ENCODE measurements around the gene TICRR. TPM values are rescaled to one million over a fixed set of nuclear protein-coding genes. Genes with fewer than 3 reads are reported as not detected.
A peak's percentile ranks its signal among the peaks of the same experiment; 100 is the strongest.

TICRR gene
- total and polyA plus RNA-seq, 2 of the 13 experiments (the other 11 are each of a cell fraction or from before 2014, with no cell fraction given): 4.1 to 14.3 TPM

GRCh38 chr15:89575656-89576416 lies 567 bp downstream of the TICRR start (continued):
- no peak for TF ChIP-seq ZNF3 (CRISPR knock-in tag; IDR thresholded peaks at IDR 0.05)
- TF ChIP-seq ZNF615 (CRISPR knock-in tag; IDR thresholded peaks at IDR 0.05; ENCODE audit: borderline replicate concordance): no peak
- no peak for TF ChIP-seq ZNF350 (CRISPR knock-in tag; IDR thresholded peaks at IDR 0.05; ENCODE audit: borderline replicate concordance, low read depth)
- no peak for TF ChIP-seq RNF2 (conservative IDR thresholded peaks at IDR 0.05; ENCODE audit: low read depth)
- TF ChIP-seq SP2 (CRISPR knock-in tag; IDR thresholded peaks at IDR 0.05): no peak
- TF ChIP-seq NFE2L2 (IDR thresholded peaks at IDR 0.05; ENCODE audit: low read length): no peak
- no peak for TF ChIP-seq ZFYVE20 (CRISPR knock-in tag; IDR thresholded peaks at IDR 0.05; ENCODE audit: borderline replicate concordance, low read depth)
- no peak for TF ChIP-seq MATR3 (CRISPR knock-in tag; IDR thresholded peaks at IDR 0.05)
- no peak for TF ChIP-seq NAIF1 (CRISPR knock-in tag; IDR thresholded peaks at IDR 0.05; ENCODE audit: borderline replicate concordance)
- TF ChIP-seq ZNF747 (CRISPR knock-in tag; IDR thresholded peaks at IDR 0.05; ENCODE audit: borderline replicate concordance): peak; percentile 28; the same call in 1 of the 2 replicates
- no peak for TF ChIP-seq ATF7 (IDR thresholded peaks at IDR 0.05)
- no peak for TF ChIP-seq ATF7 (CRISPR knock-in tag; IDR thresholded peaks at IDR 0.05)
- TF ChIP-seq RELA (CRISPR knock-in tag; IDR thresholded peaks at IDR 0.05): no peak
- TF ChIP-seq ZNF33B (CRISPR knock-in tag; IDR thresholded peaks at IDR 0.05): no peak
- TF ChIP-seq, protein P1, sequence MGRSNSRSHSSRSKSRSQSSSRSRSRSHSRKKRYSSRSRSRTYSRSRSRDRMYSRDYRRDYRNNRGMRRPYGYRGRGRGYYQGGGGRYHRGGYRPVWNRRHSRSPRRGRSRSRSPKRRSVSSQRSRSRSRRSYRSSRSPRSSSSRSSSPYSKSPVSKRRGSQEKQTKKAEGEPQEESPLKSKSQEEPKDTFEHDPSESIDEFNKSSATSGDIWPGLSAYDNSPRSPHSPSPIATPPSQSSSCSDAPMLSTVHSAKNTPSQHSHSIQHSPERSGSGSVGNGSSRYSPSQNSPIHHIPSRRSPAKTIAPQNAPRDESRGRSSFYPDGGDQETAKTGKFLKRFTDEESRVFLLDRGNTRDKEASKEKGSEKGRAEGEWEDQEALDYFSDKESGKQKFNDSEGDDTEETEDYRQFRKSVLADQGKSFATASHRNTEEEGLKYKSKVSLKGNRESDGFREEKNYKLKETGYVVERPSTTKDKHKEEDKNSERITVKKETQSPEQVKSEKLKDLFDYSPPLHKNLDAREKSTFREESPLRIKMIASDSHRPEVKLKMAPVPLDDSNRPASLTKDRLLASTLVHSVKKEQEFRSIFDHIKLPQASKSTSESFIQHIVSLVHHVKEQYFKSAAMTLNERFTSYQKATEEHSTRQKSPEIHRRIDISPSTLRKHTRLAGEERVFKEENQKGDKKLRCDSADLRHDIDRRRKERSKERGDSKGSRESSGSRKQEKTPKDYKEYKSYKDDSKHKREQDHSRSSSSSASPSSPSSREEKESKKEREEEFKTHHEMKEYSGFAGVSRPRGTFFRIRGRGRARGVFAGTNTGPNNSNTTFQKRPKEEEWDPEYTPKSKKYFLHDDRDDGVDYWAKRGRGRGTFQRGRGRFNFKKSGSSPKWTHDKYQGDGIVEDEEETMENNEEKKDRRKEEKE (IDR thresholded peaks at IDR 0.05): no peak
- TF ChIP-seq POLR2AphosphoS2 (IDR thresholded peaks at IDR 0.05; ENCODE audit: low read depth, low read length): no peak
- no peak for TF ChIP-seq ELF1 (CRISPR knock-in tag; IDR thresholded peaks at IDR 0.05)
- TF ChIP-seq ZSCAN20 (CRISPR knock-in tag; IDR thresholded peaks at IDR 0.05; ENCODE audit: borderline replicate concordance): no peak
- TF ChIP-seq, protein P2, sequence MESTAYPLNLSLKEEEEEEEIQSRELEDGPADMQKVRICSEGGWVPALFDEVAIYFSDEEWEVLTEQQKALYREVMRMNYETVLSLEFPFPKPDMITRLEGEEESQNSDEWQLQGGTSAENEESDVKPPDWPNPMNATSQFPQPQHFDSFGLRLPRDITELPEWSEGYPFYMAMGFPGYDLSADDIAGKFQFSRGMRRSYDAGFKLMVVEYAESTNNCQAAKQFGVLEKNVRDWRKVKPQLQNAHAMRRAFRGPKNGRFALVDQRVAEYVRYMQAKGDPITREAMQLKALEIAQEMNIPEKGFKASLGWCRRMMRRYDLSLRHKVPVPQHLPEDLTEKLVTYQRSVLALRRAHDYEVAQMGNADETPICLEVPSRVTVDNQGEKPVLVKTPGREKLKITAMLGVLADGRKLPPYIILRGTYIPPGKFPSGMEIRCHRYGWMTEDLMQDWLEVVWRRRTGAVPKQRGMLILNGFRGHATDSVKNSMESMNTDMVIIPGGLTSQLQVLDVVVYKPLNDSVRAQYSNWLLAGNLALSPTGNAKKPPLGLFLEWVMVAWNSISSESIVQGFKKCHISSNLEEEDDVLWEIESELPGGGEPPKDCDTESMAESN (CRISPR knock-in tag; conservative IDR thresholded peaks at IDR 0.05): no peak
- TF ChIP-seq ZNF552 (CRISPR knock-in tag; IDR thresholded peaks at IDR 0.05; ENCODE audit: borderline replicate concordance): no peak
- peak; percentile 82 for TF ChIP-seq ZFY (CRISPR knock-in tag; IDR thresholded peaks at IDR 0.05)
- no peak for TF ChIP-seq ZIK1 (CRISPR knock-in tag; IDR thresholded peaks at IDR 0.05; ENCODE audit: borderline replicate concordance, low read depth)
- TF ChIP-seq ZNF775 (CRISPR knock-in tag; IDR thresholded peaks at IDR 0.05; ENCODE audit: borderline replicate concordance): no peak
- TF ChIP-seq RAD51 (IDR thresholded peaks at IDR 0.05; ENCODE audit: borderline replicate concordance): no peak
- 0 out of 2 replicates have a peak, but pooled peaks have one; percentile 0 for TF ChIP-seq FOXK1 (CRISPR knock-in tag; IDR thresholded peaks at IDR 0.05; ENCODE audit: borderline replicate concordance, low read depth)
